Brain microvascular endothelial cell (primary cell): Measurements from ENCODE around the gene SLN.
A peak's percentile ranks its signal among the peaks of the same experiment; 100 is the strongest.

Experiments used
- DNase-seq: peaks from one replicate; pipeline ENCODE4 v3.0.0-alpha.2; 2020
- H3K27ac ChIP-seq: fragments of 250-450 bp; sonication (Bioruptor Pico); 2 replicates; pipeline ENCODE4 v1.5.1; 2020; ENCODE audit warnings: mild to moderate bottlenecking, moderate library complexity
- H3K27me3 ChIP-seq: fragments of 250-450 bp; sonication (Bioruptor Pico); replicated peaks from 2 replicates; pipeline ENCODE4 v1.5.1; 2020; ENCODE audit warnings: mild to moderate bottlenecking
- H3K36me3 ChIP-seq: fragments of 250-450 bp; sonication (Bioruptor Pico); replicated peaks from 2 replicates; pipeline ENCODE4 v1.5.1; 2020; ENCODE audit warnings: mild to moderate bottlenecking
- H3K4me3 ChIP-seq: 2 replicates; pipeline ENCODE4 v1.5.1; 2011; ENCODE audit warnings: low read depth, mild to moderate bottlenecking, control low read depth, low read length, moderate library complexity
- CTCF ChIP-seq: IDR thresholded peaks from 2 replicates; pipeline ENCODE4 v1.5.1; 2011; ENCODE audit warnings: low read depth, mild to moderate bottlenecking, moderate library complexity, low read length, control low read depth, inconsistent platforms; ENCODE audit errors: missing control alignments
- in situ Hi-C: cut with HindIII; loops from 2 replicates; pipeline ENCODE4 v1.10.0; 2017; ENCODE audit warnings: low sequenced_read_pairs, low pct_ligation_motif_present

Gene SLN

GRCh38 chr11:107696140-107696539 lies 15.7 kb downstream of the SLN start:
- DNase-seq = peak; percentile 84
- Histone ChIP-seq H3K27ac (peak overlapping the region; percentile 66), H3K36me3 (no peaks in the 10 kb centered on the region), H3K27me3 (no peaks in the 10 kb centered on the region), H3K4me3 (no peak overlapping the region)
- TF ChIP-seq CTCF = no peak
- in situ Hi-C loops = loop anchor here (25.0 kb wide), 1 partner anchor 134 kb away; the partner anchor contains the start of gene ALKBH8

- peak overlapping the region; percentile 66 for H3K27ac ChIP-seq
- no peak for DNase-seq
- H3K36me3 ChIP-seq = no peaks in the 10 kb centered on the region
- no peak overlapping the region for H3K4me3 ChIP-seq
- H3K27me3 ChIP-seq = no peaks in the 10 kb centered on the region
- no peak for TF ChIP-seq CTCF
- in situ Hi-C loops = loop anchor here (25.0 kb wide), 1 partner anchor 133 kb away; the partner anchor contains the start of gene ALKBH8
Observed at GRCh38 chr11:107695446-107695845, 16.4 kb downstream of the SLN start.

GRCh38 chr11:107691000-107691750 lies 20.7 kb downstream of the SLN start:
- H3K27me3 ChIP-seq = no peaks in the 10 kb centered on the region
- peak overlapping the region; percentile 69 for H3K27ac ChIP-seq
- no peak for TF ChIP-seq CTCF
- in situ Hi-C loops = loop anchor here (25.0 kb wide), 1 partner anchor 129 kb away; the partner anchor contains the start of gene ALKBH8
- H3K4me3 ChIP-seq = no peak overlapping the region
- H3K36me3 ChIP-seq = no peaks in the 10 kb centered on the region
- DNase-seq = peak; percentile 71

DNA sequence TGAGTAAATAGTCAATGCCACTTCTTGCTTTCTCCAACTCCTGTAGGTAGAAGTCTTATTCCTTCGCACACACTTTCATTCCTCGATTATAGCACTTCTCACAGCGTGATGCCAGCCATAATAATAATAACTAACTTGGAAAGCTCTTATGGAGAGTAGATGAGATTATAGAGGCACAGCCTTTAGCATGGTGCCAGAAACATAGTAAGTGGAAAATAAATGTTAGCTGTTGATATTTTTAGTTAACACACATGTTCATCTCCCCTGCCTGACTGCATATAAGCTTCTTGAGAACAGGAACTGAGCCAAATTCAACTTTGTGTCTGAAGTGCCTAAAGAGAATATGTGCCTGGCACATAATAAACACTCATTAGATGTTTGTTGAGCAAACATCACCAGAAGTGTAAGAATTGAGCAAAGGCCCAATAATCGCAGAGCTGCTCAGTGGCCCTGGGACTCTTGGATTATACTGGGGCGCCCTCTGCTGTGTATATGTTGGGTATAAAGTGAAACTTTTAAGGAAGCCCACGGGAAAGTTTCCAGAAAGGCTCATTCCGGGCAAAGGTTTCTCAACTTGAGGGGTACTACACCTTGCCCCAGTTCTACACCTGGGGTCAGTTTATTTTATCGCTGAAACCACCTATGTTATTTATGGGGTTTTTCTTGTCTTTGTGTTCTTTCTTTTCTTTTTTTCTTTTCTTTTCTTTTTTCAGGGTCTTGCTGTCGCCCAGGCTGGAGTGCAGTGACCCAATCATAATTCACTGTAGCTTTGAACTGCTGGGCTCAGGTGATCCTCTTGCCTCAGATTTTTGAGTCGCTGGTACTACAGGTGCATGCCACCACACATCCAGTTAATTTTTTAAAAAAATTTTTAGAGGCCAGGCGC lies 22.3 kb downstream of the SLN start:
- peak; percentile 76 for DNase-seq
- H3K27ac ChIP-seq = no peak overlapping the region
- TF ChIP-seq CTCF = peak; percentile 73
- in situ Hi-C loops = loop anchor here (25.0 kb wide), 1 partner anchor 127 kb away; the partner anchor contains the start of gene ALKBH8
- H3K4me3 ChIP-seq = no peak overlapping the region
- H3K27me3 ChIP-seq = no peaks in the 10 kb centered on the region
- H3K36me3 ChIP-seq = no peaks in the 10 kb centered on the region

- H3K4me3 ChIP-seq = no peak overlapping the region
- H3K27ac ChIP-seq = no peak overlapping the region
- DNase-seq = no peak
- no peaks in the 10 kb centered on the region for H3K27me3 ChIP-seq
- no peaks in the 10 kb centered on the region for H3K36me3 ChIP-seq
- TF ChIP-seq CTCF = no peak
- in situ Hi-C loops = loop anchor here (25.0 kb wide), 1 partner anchor 126 kb away; the partner anchor contains the start of gene ALKBH8
Observed at GRCh38 chr11:107688322-107688918, 23.4 kb downstream of the SLN start.
